H1 (cell line): ENCODE data around the gene LIF. TPM values are rescaled to one million over a fixed set of nuclear protein-coding genes. Genes with fewer than 3 reads are reported as not detected.

Experiments used
- CTCF ChIA-PET: fragments of 300-600 bp; sonication (Branson Sonifier 250); formaldehyde crosslinking; loops from one replicate; lab custom pipeline; 2021; ENCODE audit not compliant: partially characterized antibody; lab: Charles Lee
- POLR2A ChIA-PET: fragments of 300-600 bp; sonication (Branson Sonifier 250); formaldehyde crosslinking; loops from one replicate; lab custom pipeline; 2021; ENCODE audit warnings: inconsistent platforms; ENCODE audit not compliant: partially characterized antibody; lab: Charles Lee
- DNase-seq, 2 experiments: peaks; one replicate each; pipeline versions ENCODE4 v3.0.0 to v3.0.0-alpha.2; 2010 to 2022; ENCODE audit warnings: low spot score in 2 of 2, low read depth in 1 of 2, mixed read lengths in 1 of 2
- FAIRE-seq: peaks from 2 replicates; lab custom pipeline; 2011; peaks lifted over from hg19 to GRCh38; lab: Jason Lieb, UNC
- H2AFZ ChIP-seq: 2 replicates; pipeline ENCODE4 v1.8.1; 2012; ENCODE audit warnings: low read length, inconsistent platforms
- H2AK5ac ChIP-seq: 2 replicates; pipeline ENCODE4 v1.6.1; 2013; ENCODE audit warnings: low read depth, low read length
- H2BK120ac ChIP-seq: replicated peaks from 2 replicates; pipeline ENCODE3; 2013; ENCODE audit warnings: low read depth, low read length, inconsistent platforms
- H2BK12ac ChIP-seq: 2 replicates; pipeline ENCODE4 v1.6.1; 2013; ENCODE audit warnings: low read depth, low read length
- H2BK15ac ChIP-seq: 2 replicates; pipeline ENCODE4 v1.6.1; 2013; ENCODE audit warnings: low read length
- H2BK20ac ChIP-seq: 2 replicates; pipeline ENCODE4 v1.6.1; 2013; ENCODE audit warnings: low read length
- H2BK5ac ChIP-seq: 2 replicates; pipeline ENCODE4 v1.6.1; 2013; ENCODE audit warnings: low read depth, low read length
- H3K14ac ChIP-seq: 2 replicates; pipeline ENCODE4 v1.6.1; 2013; ENCODE audit warnings: inconsistent platforms; ENCODE audit not compliant: insufficient read length
- H3K18ac ChIP-seq: 2 replicates; pipeline ENCODE4 v1.6.1; 2013; ENCODE audit warnings: low read length; ENCODE audit errors: extremely low read depth
- H3K23ac ChIP-seq: 2 replicates; pipeline ENCODE4 v1.6.1; 2013; ENCODE audit warnings: inconsistent platforms; ENCODE audit not compliant: insufficient read length
- H3K23me2 ChIP-seq: 2 replicates; pipeline ENCODE4 v1.6.1; 2013; ENCODE audit warnings: low read depth, low read length
- H3K27ac ChIP-seq: 2 replicates; pipeline ENCODE4 v1.6.1; 2011; ENCODE audit warnings: low read depth, low read length, inconsistent platforms
- H3K27me3 ChIP-seq, 4 experiments: replicated peaks in 1 of 4; 1 replicate in 1 of 4; 2 replicates in 3 of 4; pipeline versions ENCODE4 v1.6.1 to v1.8.1; 2011 to 2013; ENCODE audit warnings: low read length in 3 of 4, mild to moderate bottlenecking in 3 of 4, inconsistent platforms in 2 of 4, mixed read lengths in 2 of 4, moderate library complexity in 1 of 4; ENCODE audit not compliant: control insufficient read depth in 3 of 4, insufficient read depth in 3 of 4; ENCODE audit errors: extremely low read depth in 1 of 4
- H3K36me3 ChIP-seq, 4 experiments: 2 replicates each; pipeline versions ENCODE4 v1.6.1 to v1.8.1; 2011 to 2013; ENCODE audit warnings: mild to moderate bottlenecking in 4 of 4, low read length in 3 of 4, moderate library complexity in 2 of 4, control low read depth in 1 of 4, inconsistent platforms in 1 of 4; ENCODE audit not compliant: insufficient read depth in 4 of 4, control insufficient read depth in 2 of 4
- H3K4ac ChIP-seq: replicated peaks from 2 replicates; pipeline ENCODE3; 2013; ENCODE audit warnings: low read length, low read depth, mixed read lengths, inconsistent platforms; ENCODE audit not compliant: insufficient read length
- H3K4me1 ChIP-seq, 4 experiments: replicated peaks in 1 of 4; 1 replicate in 1 of 4; 2 replicates in 3 of 4; pipeline versions ENCODE4 v1.6.1 to v1.8.1; 2011 to 2013; ENCODE audit warnings: low read length in 3 of 4, inconsistent platforms in 2 of 4, mixed read lengths in 1 of 4; ENCODE audit not compliant: insufficient read depth in 4 of 4, control insufficient read depth in 3 of 4
- H3K4me2 ChIP-seq, 2 experiments: 2 replicates each; pipeline versions ENCODE4 v1.6.1 to v1.8.1; 2011 to 2013; ENCODE audit warnings: low read depth in 2 of 2, low read length in 2 of 2, control low read depth in 1 of 2, inconsistent platforms in 1 of 2, mild to moderate bottlenecking in 1 of 2; ENCODE audit not compliant: insufficient read depth in 1 of 2
- H3K4me3 ChIP-seq, 4 experiments: fragments of 200-600, 300-600 bp in 1 of 4; sonication (generic), shearing (Covaris generic), sonication (Bioruptor Twin) in 1 of 4; 2 replicates each; pipeline versions ENCODE4 v1.5.1 to v1.8.1; 2011 to 2016; ENCODE audit warnings: low read length in 4 of 4, low read depth in 3 of 4, control low read depth in 2 of 4, inconsistent platforms in 2 of 4, mild to moderate bottlenecking in 2 of 4, mixed read lengths in 1 of 4, moderate library complexity in 1 of 4; ENCODE audit not compliant: insufficient read depth in 2 of 4; ENCODE audit errors: extremely low read depth in 1 of 4
- H3K56ac ChIP-seq: replicated peaks from 2 replicates; pipeline ENCODE3; 2013; ENCODE audit warnings: low read depth, mild to moderate bottlenecking, mixed read lengths, low read length, inconsistent platforms; ENCODE audit not compliant: insufficient read length
- H3K79me1 ChIP-seq: 2 replicates; pipeline ENCODE4 v1.6.1; 2013; ENCODE audit warnings: low read depth, low read length, control low read depth
- H3K79me2 ChIP-seq, 2 experiments: 2 replicates each; pipeline versions ENCODE4 v1.6.1 to v1.8.1; 2012 to 2013; ENCODE audit warnings: low read length in 2 of 2, mild to moderate bottlenecking in 2 of 2, inconsistent platforms in 1 of 2; ENCODE audit not compliant: insufficient read depth in 2 of 2, control insufficient read depth in 1 of 2
- H3K9ac ChIP-seq, 4 experiments: replicated peaks in 1 of 4; 1 replicate in 1 of 4; 2 replicates in 3 of 4; pipeline versions ENCODE4 v1.6.1 to v1.8.1; 2011 to 2013; ENCODE audit warnings: low read depth in 3 of 4, low read length in 3 of 4, control low read depth in 2 of 4, mild to moderate bottlenecking in 2 of 4, moderate library complexity in 2 of 4, inconsistent platforms in 1 of 4; ENCODE audit errors: extremely low read depth in 1 of 4
- H3K9me3 ChIP-seq, 2 experiments: 2 replicates each; pipeline versions ENCODE4 v1.6.1 to v1.8.1; 2012 to 2013; ENCODE audit warnings: mild to moderate bottlenecking in 2 of 2, moderate library complexity in 2 of 2, control low read depth in 1 of 2, inconsistent platforms in 1 of 2, low read depth in 1 of 2, low read length in 1 of 2, mixed read lengths in 1 of 2; ENCODE audit not compliant: insufficient read depth in 2 of 2
- H4K20me1 ChIP-seq, 2 experiments: replicated peaks in 1 of 2; 2 replicates each; pipeline versions ENCODE3 to v1.8.1; 2011 to 2013; ENCODE audit warnings: inconsistent platforms in 2 of 2, low read length in 2 of 2, mild to moderate bottlenecking in 1 of 2; ENCODE audit not compliant: insufficient read depth in 2 of 2, control insufficient read depth in 1 of 2
- H4K5ac ChIP-seq: 2 replicates; pipeline ENCODE4 v1.6.1; 2013; ENCODE audit warnings: low read length, low read depth, mixed read lengths, inconsistent platforms; ENCODE audit not compliant: insufficient read length
- H4K8ac ChIP-seq: 2 replicates; pipeline ENCODE4 v1.8.0; 2013; ENCODE audit warnings: mild to moderate bottlenecking, moderate library complexity, low read length, inconsistent platforms; ENCODE audit not compliant: insufficient read depth; ENCODE audit errors: extremely low read depth
- H4K91ac ChIP-seq: replicated peaks from 2 replicates; pipeline ENCODE3; 2013; ENCODE audit warnings: low read length, mixed read lengths, inconsistent platforms; ENCODE audit not compliant: insufficient read length
- ASH2L ChIP-seq: fragments of 200-600, 300-600 bp; sonication (generic); IDR thresholded peaks from one replicate; pipeline ENCODE4 v1.7.1; 2017; ENCODE audit warnings: low read length
- BRCA1 ChIP-seq: IDR thresholded peaks from 2 replicates; pipeline ENCODE4 v1.6.1; 2012; ENCODE audit warnings: low read depth, low read length, improper control_type of control experiment
- CEBPB ChIP-seq: IDR thresholded peaks from 2 replicates; pipeline ENCODE4 v1.6.1; 2012; ENCODE audit warnings: low read depth, low read length
- CTCF ChIP-seq, 3 experiments: IDR thresholded peaks; 1 replicate in 2 of 3; 2 replicates in 1 of 3; pipeline versions ENCODE4 v1.5.1 to v1.6.1; 2011; ENCODE audit warnings: low read length in 3 of 3, mild to moderate bottlenecking in 3 of 3, inconsistent platforms in 2 of 3, low read depth in 1 of 3, moderate library complexity in 1 of 3; ENCODE audit not compliant: insufficient read depth in 1 of 3; ENCODE audit errors: control extremely low read depth in 1 of 3
- E2F6 ChIP-seq: IDR thresholded peaks from 2 replicates; pipeline ENCODE4 v1.6.1; 2012; ENCODE audit warnings: inconsistent platforms
- EGR1 ChIP-seq: IDR thresholded peaks from 2 replicates; pipeline ENCODE4 v1.6.1; 2011; ENCODE audit warnings: low read depth, low read length, borderline replicate concordance
- HDAC2 ChIP-seq, 2 experiments: fragments of 300-600 bp in 1 of 2; sonication (generic) in 1 of 2; IDR thresholded peaks; 2 replicates each; pipeline ENCODE4 v1.6.1; 2011 to 2012; ENCODE audit warnings: low read depth in 2 of 2, low read length in 2 of 2, mild to moderate bottlenecking in 2 of 2, moderate library complexity in 2 of 2, borderline replicate concordance in 1 of 2, inconsistent platforms in 1 of 2
- KDM1A ChIP-seq: fragments of 200-600, 300-600 bp; sonication (generic); IDR thresholded peaks from 2 replicates; pipeline ENCODE4 v1.7.1; 2016; ENCODE audit warnings: mild to moderate bottlenecking, low read length, borderline replicate concordance
- KDM5A ChIP-seq: fragments of 200-600 bp; IDR thresholded peaks from 2 replicates; pipeline ENCODE4 v1.7.1; 2012; ENCODE audit warnings: mild to moderate bottlenecking, low read length, inconsistent platforms, mixed read lengths
- MAFK ChIP-seq: IDR thresholded peaks from 2 replicates; pipeline ENCODE4 v1.6.1; 2012; ENCODE audit warnings: low read depth, mild to moderate bottlenecking, improper control_type of control experiment, low read length
- TCF12 ChIP-seq: IDR thresholded peaks from 2 replicates; pipeline ENCODE4 v1.6.1; 2011; ENCODE audit warnings: low read depth, mild to moderate bottlenecking, low read length
- WGBS, 2 experiments: shearing (Covaris generic) in 1 of 2; methylation state at CpG; one replicate each; pipeline versions ENCODE4 v1.1.6 to v1.1.7; 2013 to 2015; ENCODE audit warnings: low lambda C conversion rate in 2 of 2, mixed read lengths in 2 of 2, inconsistent platforms in 1 of 2, low coverage in 1 of 2, missing lambda C conversion rate in 1 of 2; ENCODE audit not compliant: insufficient replicate concordance in 2 of 2, insufficient coverage in 1 of 2, insufficient read length in 1 of 2; ENCODE audit errors: extremely low coverage in 1 of 2, missing lambda C conversion rate in 1 of 2; 5-methylcytosine and 5-hydroxymethylcytosine counted together
- polyA plus RNA-seq, 7 experiments: library from polyadenylated mRNA; depleted of rRNA in 3 of 7; stranded (reverse) in 5 of 7; unstranded in 2 of 7; fragments of >200 nt in 5 of 7; fragments of 200-250 nt in 2 of 7; gene quantifications; 1 replicate in 5 of 7; 2 replicates in 1 of 7; 4 replicates in 1 of 7; pipeline versions ENCODE4 v1.2.1 to v1.2.3, GENCODE V29; 2011 to 2013; ENCODE audit warnings: missing spikeins in 2 of 7, mixed read lengths in 2 of 7
- total RNA-seq: library from RNA; stranded (reverse); fragmentation: NEBNext Ultra II Directional; extraction: Animal tissue kit (Norgen Biotek cat#: 25700); gene quantifications from 2 replicates; pipeline ENCODE4 v1.2.1, GENCODE V29; 2021

LIF gene
- total and polyA plus RNA-seq, 2 of the 8 experiments (the other 6 are each of a cell fraction or from before 2014, with no cell fraction given), result 3.3 to 3.5 TPM

- Histone ChIP-seq H4K20me1 (no peaks in the 10 kb centered on the region), H3K4me1 (peaks cover 0 to 10% (median 7%) of the 10 kb centered on the region in 4 experiments; a peak in 6 of 7 replicates), H3K9me3 (no peaks in the 10 kb centered on the region), H3K4me2 (no peak overlapping the region), H3K23ac (no peak overlapping the region), H4K5ac (no peak overlapping the region), H3K14ac (no peak overlapping the region), H2AFZ (no peak overlapping the region), H2BK12ac (no peak overlapping the region), H3K9ac (no peak overlapping the region), H4K91ac (no peak overlapping the region), H2BK20ac (no peak overlapping the region), H3K79me2 (no peaks in the 10 kb centered on the region), H3K27me3 (no peaks in the 10 kb centered on the region), H3K56ac (no peak overlapping the region), H2BK120ac (no peak overlapping the region), H4K8ac (no peak overlapping the region), H3K4me3 (no peak overlapping the region), H3K36me3 (no peaks in the 10 kb centered on the region), H3K18ac (no peak overlapping the region), H3K27ac (no peak overlapping the region), H2AK5ac (no peak overlapping the region), H3K79me1 (no peaks in the 10 kb centered on the region), H2BK5ac (no peak overlapping the region), H3K4ac (no peak overlapping the region), H3K23me2 (peaks cover 5% of the 10 kb centered on the region; the same call in 1 of the 2 replicates), H2BK15ac (no peak overlapping the region)
- DNase-seq (no peak), FAIRE-seq (no peak)
- WGBS, 2 experiments, result 86% methylated on average over 9 of the region's 9 CpGs; no CpG with 5 or more reads in 1 of the 2 experiments
- POLR2A ChIA-PET, result no interaction called here
- CTCF ChIA-PET, result interaction anchor here (5.7 kb wide), 1 partner anchor 34 kb away, joined by 26 read pairs; the partner anchor contains the start of gene TBC1D10A
- TF ChIP-seq ASH2L (no peak), KDM1A (no peak), E2F6 (no peak), TCF12 (no peak), KDM5A (no peak), BRCA1 (no peak), EGR1 (no peak), MAFK (no peak), CTCF (IDR thresholded peaks at IDR 0.05; ENCODE audit: control extremely low read depth in 1 of 3, insufficient read depth in 1 of 3, low read depth in 1 of 3, low read length in 3 of 3) (no peak), CEBPB (no peak), HDAC2 (IDR thresholded peaks at IDR 0.05; ENCODE audit: borderline replicate concordance in 1 of 2, low read depth in 2 of 2, low read length in 2 of 2) (no peak)
These were observed 47.5 kb upstream of the LIF start for GRCh38 chr22:30294066-30294465.
